ENCODE measurements around the gene TMSB15C.

The TMSB15C gene

GRCh38 chrX:104045642-104046041 is 30.4 kb downstream of the TMSB15C start:
- no peak for DNase-seq (ENCODE audit: low read depth)

DNA sequence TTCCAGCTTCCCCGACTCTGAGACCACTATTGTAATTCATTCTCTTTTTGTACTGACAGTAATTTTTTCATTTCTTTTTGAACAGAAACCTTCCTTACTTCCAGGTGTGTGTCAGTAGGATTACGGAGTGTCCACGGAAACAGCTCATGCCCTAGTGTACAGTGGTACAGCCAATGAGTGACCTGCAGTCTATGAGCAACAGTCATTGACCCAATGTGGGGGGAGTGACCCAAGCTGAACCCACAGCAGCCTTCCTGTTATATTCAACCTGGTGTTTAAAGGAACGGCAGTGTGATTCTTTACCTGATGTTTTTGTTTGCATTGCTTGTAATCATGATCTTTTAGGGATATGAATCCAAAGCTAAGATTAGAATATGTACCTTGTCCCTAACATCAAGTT is 35.0 kb downstream of the TMSB15C start:
- no peak for DNase-seq (ENCODE audit: low read depth)

DNA sequence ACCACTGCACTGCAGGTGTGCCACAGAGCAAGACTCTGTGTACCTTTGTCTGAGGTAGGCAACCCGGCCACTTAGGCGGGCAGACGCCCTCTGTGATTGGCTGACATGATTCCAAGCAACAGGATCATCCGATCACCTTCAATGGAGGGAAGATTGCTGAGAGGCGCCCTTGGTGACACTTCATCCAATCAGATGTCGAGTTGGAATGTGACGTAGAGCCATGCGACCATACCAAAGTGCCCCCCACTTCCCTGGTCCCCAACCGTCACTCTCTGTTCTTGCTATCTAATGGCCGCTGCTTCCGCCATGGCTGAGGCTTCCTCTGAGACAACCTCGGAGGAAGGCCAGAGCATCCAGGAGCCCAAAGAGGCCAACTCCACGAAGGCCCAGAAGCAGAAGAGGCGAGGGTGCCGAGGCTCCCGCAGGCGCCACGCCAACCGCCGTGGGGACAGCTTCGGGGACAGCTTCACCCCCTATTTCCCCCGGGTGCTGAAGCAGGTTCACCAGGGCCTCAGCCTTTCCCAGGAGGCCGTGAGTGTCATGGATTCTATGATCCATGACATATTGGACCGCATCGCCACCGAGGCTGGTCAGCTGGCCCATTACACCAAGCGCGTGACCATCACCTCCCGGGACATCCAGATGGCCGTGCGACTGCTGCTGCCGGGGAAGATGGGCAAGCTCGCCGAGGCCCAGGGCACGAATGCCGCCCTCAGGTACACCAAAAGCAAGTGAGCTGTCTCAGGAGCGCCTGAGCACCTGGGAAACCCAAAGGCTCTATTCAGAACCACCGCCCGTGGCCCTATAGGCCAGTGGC is 36.1 kb downstream of the TMSB15C start, which contains the start of gene H2BW2:
Gene H2BW2 (plus strand): TSS at position 268 of the 817 bp plus-strand sequence. CDS start 39 bp downstream, at position 307.
- DNase-seq (ENCODE audit: low read depth) = no peak

Measured in EH (cell line).